ENCODE data around the gene AP1B1. TPM values are rescaled to one million over a fixed set of nuclear protein-coding genes. Genes with fewer than 3 reads are reported as not detected.

AP1B1 gene
- total and polyA plus RNA-seq, 2 of the 13 experiments (the other 11 are each of a cell fraction or from before 2014, with no cell fraction given), result 26.6 to 29.7 TPM

- TF ChIP-seq LRRFIP1 (CRISPR knock-in tag; conservative IDR thresholded peaks at IDR 0.05) (no peak), AGO1 (IDR thresholded peaks at IDR 0.05; ENCODE audit: low read depth, low read length, poor library complexity, severe bottlenecking) (peak; percentile 36), POGK (CRISPR knock-in tag; conservative IDR thresholded peaks at IDR 0.05) (no peak), ZGPAT (CRISPR knock-in tag; IDR thresholded peaks at IDR 0.05) (no peak), BCL6 (CRISPR knock-in tag; IDR thresholded peaks at IDR 0.05) (no peak)
Observed at GRCh38 chr22:29310863-29311339, 77.5 kb downstream of the AP1B1 start (continued).

Measured in HepG2 (cell line).